Measurements from ENCODE around the gene SUSD4. TPM values are rescaled to one million over a fixed set of nuclear protein-coding genes. Genes with fewer than 3 reads are reported as not detected.
A peak's percentile ranks its signal among the peaks of the same experiment; 100 is the strongest.

The SUSD4 gene
- total and polyA plus RNA-seq, 12 donors = 1.5 to 26.9 (median 7.0) TPM

DNA sequence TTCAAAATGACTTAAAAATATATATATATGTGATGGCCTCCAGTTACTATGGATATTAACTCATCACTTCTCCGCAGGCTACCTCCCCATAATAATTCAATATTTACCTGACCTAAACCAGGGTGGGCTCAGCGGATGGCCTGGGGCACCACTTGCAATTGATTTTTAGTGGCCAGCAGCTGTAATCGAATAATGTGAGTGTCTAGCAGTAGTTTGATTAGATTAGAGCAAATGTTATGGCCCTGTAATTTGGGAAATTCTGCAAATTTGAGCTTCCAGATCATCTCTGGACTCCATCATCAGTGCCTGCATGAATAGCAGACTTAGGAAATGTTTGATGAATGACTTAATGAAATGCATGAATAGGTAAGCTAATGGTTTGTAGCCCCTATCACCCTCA is 14.7 kb downstream of the SUSD4 start:
- DNase-seq = peak in 1 of 7 donors; percentile 70
- Histone ChIP-seq H3K27ac (no peak overlapping the region), H3K27me3 (peaks cover 10% of the 10 kb centered on the region), H3K4me1 (replicated peaks in 1 of 2) (peaks cover 5 to 8% of the 10 kb centered on the region in 2 donors), H3K36me3 (replicated peaks in 1 of 2) (no peaks in the 10 kb centered on the region), H3K4me3 (no peak overlapping the region), H3K9me3 (replicated peaks in 1 of 3) (no peaks in the 10 kb centered on the region)
- TF ChIP-seq CTCF (IDR thresholded peaks at IDR 0.05) (no peak), POLR2A (IDR thresholded peaks at IDR 0.05) (no peak)
- 86 to 95% (median 91%) methylated on average over 3 of the region's 3 CpGs for WGBS, 4 donors
- intact Hi-C loops (cut with DNase I) = no loop called here

DNA sequence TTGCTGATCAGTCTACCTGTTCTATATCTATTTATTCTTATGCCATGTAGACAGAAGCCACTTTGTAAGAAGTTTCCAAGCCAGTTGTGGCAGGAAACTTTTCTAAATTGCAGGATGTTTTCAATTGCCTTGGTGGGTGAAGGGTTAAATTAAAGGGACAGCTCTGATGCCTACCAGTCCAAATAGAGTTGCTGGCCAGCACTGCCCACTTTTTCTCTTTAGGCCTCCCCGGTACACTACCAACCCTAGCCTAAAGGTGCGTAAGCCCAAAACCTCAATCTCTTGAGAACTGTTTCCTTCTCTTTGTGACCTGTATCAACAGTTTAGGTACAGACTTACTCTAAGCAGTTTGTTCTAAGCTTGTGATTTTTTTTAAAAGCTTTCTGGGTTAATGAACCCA is 15.5 kb downstream of the SUSD4 start:
- H3K9me3 ChIP-seq (replicated peaks in 1 of 3) = no peaks in the 10 kb centered on the region
- peaks cover 8 to 16% of the 10 kb centered on the region in 2 donors for H3K4me1 ChIP-seq (replicated peaks in 1 of 2)
- H3K27me3 ChIP-seq = peaks cover 10% of the 10 kb centered on the region
- no peak overlapping the region for H3K4me3 ChIP-seq
- H3K36me3 ChIP-seq (replicated peaks in 1 of 2) = no peaks in the 10 kb centered on the region
- H3K27ac ChIP-seq = no peak overlapping the region
- TF ChIP-seq CTCF (IDR thresholded peaks at IDR 0.05) (no peak), POLR2A (IDR thresholded peaks at IDR 0.05) (no peak)
- intact Hi-C loops (cut with DNase I) = no loop called here
- 86 to 94% (median 89%) methylated on average over 2 of the region's 2 CpGs for WGBS, 4 donors
- no peak for DNase-seq

DNA sequence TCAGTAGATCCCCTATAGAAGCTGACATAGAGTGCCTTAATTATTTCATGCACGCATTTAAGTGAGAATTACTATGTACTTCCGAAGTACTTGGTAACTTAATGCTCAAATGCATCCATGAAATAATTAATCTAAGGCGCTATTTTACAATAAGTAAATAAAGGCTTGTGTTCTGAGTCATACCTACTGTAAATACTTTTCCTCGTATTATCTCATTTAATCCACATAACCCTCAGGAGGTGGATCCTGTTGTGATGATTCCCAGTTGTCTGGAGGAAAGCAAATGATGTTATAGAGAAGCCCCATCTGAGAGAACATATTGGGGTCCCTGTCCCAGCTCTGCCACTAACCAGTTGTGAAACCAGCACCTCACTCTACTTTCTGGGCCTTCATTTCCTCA is 16.4 kb downstream of the SUSD4 start:
- Histone ChIP-seq H3K9me3 (replicated peaks in 1 of 3) (no peaks in the 10 kb centered on the region), H3K4me3 (no peak overlapping the region), H3K4me1 (replicated peaks in 1 of 2) (peaks cover 8 to 17% of the 10 kb centered on the region in 2 donors), H3K27ac (no peak overlapping the region), H3K36me3 (replicated peaks in 1 of 2) (no peaks in the 10 kb centered on the region), H3K27me3 (peaks cover 9% of the 10 kb centered on the region)
- intact Hi-C loops (cut with DNase I) = no loop called here
- no peak for DNase-seq
- 92 to 97% (median 93%) methylated on average over 4 of the region's 4 CpGs for WGBS, 4 donors
- TF ChIP-seq POLR2A (IDR thresholded peaks at IDR 0.05) (no peak), CTCF (IDR thresholded peaks at IDR 0.05) (no peak)

DNA sequence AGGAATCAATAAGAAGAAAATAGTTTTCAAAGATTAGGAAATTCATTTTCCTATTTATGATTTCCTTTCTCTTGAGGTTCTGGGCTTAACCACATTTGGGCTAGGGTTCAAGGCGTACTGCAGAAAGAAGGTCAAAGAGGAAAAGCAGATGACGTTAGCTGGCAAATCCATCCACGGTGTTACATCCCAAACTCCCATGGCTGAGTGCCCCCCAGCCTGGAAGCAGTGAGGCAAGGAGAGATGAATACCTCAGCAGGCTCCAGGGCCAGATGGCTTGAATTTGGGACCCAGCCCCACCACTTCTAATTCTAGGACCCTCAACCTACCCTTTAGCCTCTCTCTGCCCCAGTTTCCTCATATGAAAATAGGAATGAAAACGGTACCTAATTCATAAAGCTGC is 17.7 kb downstream of the SUSD4 start:
- Histone ChIP-seq H3K4me3 (no peak overlapping the region), H3K4me1 (replicated peaks in 1 of 2) (peaks cover 8 to 17% of the 10 kb centered on the region in 2 donors), H3K36me3 (replicated peaks in 1 of 2) (no peaks in the 10 kb centered on the region), H3K27me3 (no peaks in the 10 kb centered on the region), H3K9me3 (replicated peaks in 1 of 3) (no peaks in the 10 kb centered on the region), H3K27ac (no peak overlapping the region)
- WGBS, 4 donors = 81 to 93% (median 88%) methylated on average over 4 of the region's 4 CpGs
- TF ChIP-seq POLR2A (IDR thresholded peaks at IDR 0.05) = no peak
- no peak for DNase-seq
- intact Hi-C loops (cut with DNase I) = no loop called here

DNA sequence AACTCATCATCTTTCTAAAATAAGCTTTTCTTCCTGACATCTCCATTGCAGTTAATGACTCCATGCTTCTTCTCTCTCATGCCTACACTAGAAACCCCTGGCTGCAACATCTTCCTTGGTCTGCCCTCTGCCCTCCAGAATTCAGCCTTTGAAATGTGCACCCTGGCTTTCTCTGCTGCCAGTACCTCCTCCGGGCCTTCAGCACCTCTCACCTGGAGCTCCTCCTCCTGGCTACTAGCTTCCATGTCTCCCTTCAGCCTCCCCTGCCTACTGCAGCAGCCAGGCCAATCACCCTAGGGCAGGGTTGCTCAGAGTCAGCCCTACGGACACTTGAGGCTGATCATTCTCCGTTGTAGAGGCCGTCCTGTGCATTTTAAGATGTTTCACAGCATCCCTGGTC is 18.3 kb downstream of the SUSD4 start:
- Histone ChIP-seq H3K9me3 (replicated peaks in 1 of 3) (no peaks in the 10 kb centered on the region), H3K4me3 (no peak overlapping the region), H3K27ac (no peak overlapping the region), H3K4me1 (replicated peaks in 1 of 2) (peaks cover 8 to 17% of the 10 kb centered on the region in 2 donors), H3K27me3 (no peaks in the 10 kb centered on the region), H3K36me3 (replicated peaks in 1 of 2) (no peaks in the 10 kb centered on the region)
- 74 to 88% (median 86%) methylated on average over 4 of the region's 4 CpGs for WGBS, 4 donors
- intact Hi-C loops (cut with DNase I) = no loop called here
- no peak for DNase-seq
- TF ChIP-seq POLR2A (IDR thresholded peaks at IDR 0.05) (no peak), CTCF (IDR thresholded peaks at IDR 0.05) (no peak)

All from adrenal gland (tissue), 12 donors.